ENCODE data around the gene RBM45. TPM values are rescaled to one million over a fixed set of nuclear protein-coding genes. Genes with fewer than 3 reads are reported as not detected.

RBM45 gene
- total and polyA plus RNA-seq, 8 donors = 5.0 to 9.4 (median 6.6) TPM

GRCh38 chr2:178125125-178125524, 12.9 kb downstream of the RBM45 start:
- FAIRE-seq (no peak), ATAC-seq (no peak), DNase-seq (no peak)
- Histone ChIP-seq H3K27ac (no peak overlapping the region), H3K36me3 (peaks cover 0 to 42% (median under 1%) of the 10 kb centered on the region in 3 donors), H3K9me3 (no peaks in the 10 kb centered on the region), H3K4me3 (no peak overlapping the region), H3K27me3 (no peaks in the 10 kb centered on the region), H3K4me1 (no peaks in the 10 kb centered on the region)
- TF ChIP-seq, protein P1, sequence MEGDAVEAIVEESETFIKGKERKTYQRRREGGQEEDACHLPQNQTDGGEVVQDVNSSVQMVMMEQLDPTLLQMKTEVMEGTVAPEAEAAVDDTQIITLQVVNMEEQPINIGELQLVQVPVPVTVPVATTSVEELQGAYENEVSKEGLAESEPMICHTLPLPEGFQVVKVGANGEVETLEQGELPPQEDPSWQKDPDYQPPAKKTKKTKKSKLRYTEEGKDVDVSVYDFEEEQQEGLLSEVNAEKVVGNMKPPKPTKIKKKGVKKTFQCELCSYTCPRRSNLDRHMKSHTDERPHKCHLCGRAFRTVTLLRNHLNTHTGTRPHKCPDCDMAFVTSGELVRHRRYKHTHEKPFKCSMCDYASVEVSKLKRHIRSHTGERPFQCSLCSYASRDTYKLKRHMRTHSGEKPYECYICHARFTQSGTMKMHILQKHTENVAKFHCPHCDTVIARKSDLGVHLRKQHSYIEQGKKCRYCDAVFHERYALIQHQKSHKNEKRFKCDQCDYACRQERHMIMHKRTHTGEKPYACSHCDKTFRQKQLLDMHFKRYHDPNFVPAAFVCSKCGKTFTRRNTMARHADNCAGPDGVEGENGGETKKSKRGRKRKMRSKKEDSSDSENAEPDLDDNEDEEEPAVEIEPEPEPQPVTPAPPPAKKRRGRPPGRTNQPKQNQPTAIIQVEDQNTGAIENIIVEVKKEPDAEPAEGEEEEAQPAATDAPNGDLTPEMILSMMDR (IDR thresholded peaks at IDR 0.05) = no peak
- intact Hi-C loops (cut with DNase I) = no loop called here

DNA sequence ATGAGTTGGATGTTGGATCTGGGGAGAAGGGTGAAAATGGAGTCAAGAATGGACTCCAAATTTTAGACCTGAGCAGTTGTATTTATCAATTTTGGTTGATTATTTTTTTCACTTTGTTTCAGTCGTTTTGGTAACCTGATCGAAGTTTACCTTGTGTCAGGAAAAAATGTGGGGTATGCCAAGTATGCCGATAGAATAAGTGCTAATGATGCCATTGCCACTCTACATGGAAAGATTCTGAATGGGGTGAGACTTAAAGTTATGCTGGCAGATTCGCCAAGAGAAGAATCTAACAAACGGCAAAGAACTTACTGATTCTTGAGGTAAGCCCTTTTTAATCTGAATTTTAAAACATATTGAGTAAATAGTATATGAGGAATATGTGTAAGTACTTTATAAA, 13.6 kb downstream of the RBM45 start:
- TF ChIP-seq, protein P1 (IDR thresholded peaks at IDR 0.05) = no peak
- 37 to 40% methylated on average over 5 of the region's 5 CpGs for WGBS, 2 donors
- Histone ChIP-seq H3K4me1 (no peaks in the 10 kb centered on the region), H3K36me3 (peaks cover 0 to 38% (median 5%) of the 10 kb centered on the region in 3 donors), H3K9me3 (no peaks in the 10 kb centered on the region), H3K4me3 (no peak overlapping the region), H3K27me3 (no peaks in the 10 kb centered on the region), H3K27ac (no peak overlapping the region)
- ATAC-seq (no peak), FAIRE-seq (no peak), DNase-seq (no peak)
- intact Hi-C loops (cut with DNase I) = no loop called here

DNA sequence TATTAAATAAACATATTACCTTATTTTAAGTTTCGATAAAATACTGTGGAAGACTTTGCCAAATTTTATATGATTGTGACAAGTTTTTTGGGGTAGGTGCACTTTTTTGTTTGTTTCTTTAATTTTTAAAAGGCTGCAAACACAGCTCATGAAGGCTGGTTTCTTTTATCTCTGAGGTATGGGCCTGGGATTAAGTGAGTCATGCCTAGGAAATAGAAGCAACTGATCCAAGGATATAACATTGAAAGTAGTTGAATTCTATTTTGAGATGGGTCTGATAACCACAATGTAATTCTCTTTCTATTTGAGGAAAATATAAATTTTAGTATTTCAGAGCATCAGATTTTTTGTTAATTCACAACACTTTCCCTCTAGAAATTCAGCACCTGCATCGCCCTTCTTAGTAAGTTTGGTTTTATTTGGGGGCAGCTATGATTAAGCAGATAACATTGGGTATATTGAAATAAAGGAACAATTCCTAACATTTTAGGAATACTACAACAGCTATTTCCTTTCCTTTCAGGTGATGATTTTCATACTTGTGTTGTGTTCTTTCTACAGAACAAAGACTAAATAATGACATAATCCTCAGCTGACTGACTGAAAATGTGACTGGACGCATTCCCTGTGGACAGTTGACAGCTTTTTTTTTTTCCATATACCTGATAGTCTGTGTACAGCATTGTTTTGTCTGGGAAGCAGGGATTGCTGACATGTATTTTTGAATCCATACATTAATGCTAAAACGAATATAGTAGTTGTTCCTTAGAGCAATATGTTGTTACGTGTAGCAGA, 16.8 kb downstream of the RBM45 start:
- H3K4me1 ChIP-seq = no peaks in the 10 kb centered on the region
- intact Hi-C loops (cut with DNase I) = no loop called here
- no peak overlapping the region for H3K4me3 ChIP-seq
- WGBS, 2 donors = 87 to 93% methylated on average over 5 of the region's 5 CpGs
- H3K27ac ChIP-seq = no peak overlapping the region
- TF ChIP-seq, protein P1 (IDR thresholded peaks at IDR 0.05) = no peak
- FAIRE-seq = no peak
- no peaks in the 10 kb centered on the region for H3K9me3 ChIP-seq
- ATAC-seq = no peak
- H3K36me3 ChIP-seq = peaks cover 0 to 20% (median 5%) of the 10 kb centered on the region in 3 donors
- H3K27me3 ChIP-seq = no peaks in the 10 kb centered on the region
- no peak for DNase-seq

- ATAC-seq = no peak
- TF ChIP-seq, protein P1 (IDR thresholded peaks at IDR 0.05) = no peak
- intact Hi-C loops (cut with DNase I) = no loop called here
- WGBS, 2 donors = 92 to 95% methylated on average over 5 of the region's 5 CpGs
- H3K27ac ChIP-seq = no peak overlapping the region
- no peaks in the 10 kb centered on the region for H3K4me1 ChIP-seq
- no peak overlapping the region for H3K4me3 ChIP-seq
- no peaks in the 10 kb centered on the region for H3K27me3 ChIP-seq
- FAIRE-seq = no peak
- DNase-seq = no peak
- peaks cover 0 to 9% (median 0%) of the 10 kb centered on the region in 3 donors for H3K36me3 ChIP-seq
- no peaks in the 10 kb centered on the region for H3K9me3 ChIP-seq
Measured at GRCh38 chr2:178136321-178137025, 24.2 kb downstream of the RBM45 start.

All from pancreas (tissue), 10 donors.